Breast epithelium (tissue), 3 donors: Measurements from ENCODE around the gene CHCHD6.

Experiments
- POLR2A ChIP-seq: fragments of 450-650 bp; IDR thresholded peaks from one replicate; pipeline ENCODE4 v1.6.1; 2016; ENCODE audit warnings: antibody characterized with exemption, mild to moderate bottlenecking, moderate library complexity
- TF ChIP-seq, protein P1 (sequence below), 3 donors: fragments of 450-650 bp; IDR thresholded peaks; one replicate each; pipeline ENCODE4 v1.5.1; 2016 to 2017; ENCODE audit warnings: antibody characterized with exemption in 3 of 3, mild to moderate bottlenecking in 3 of 3, moderate library complexity in 3 of 3

DNA sequence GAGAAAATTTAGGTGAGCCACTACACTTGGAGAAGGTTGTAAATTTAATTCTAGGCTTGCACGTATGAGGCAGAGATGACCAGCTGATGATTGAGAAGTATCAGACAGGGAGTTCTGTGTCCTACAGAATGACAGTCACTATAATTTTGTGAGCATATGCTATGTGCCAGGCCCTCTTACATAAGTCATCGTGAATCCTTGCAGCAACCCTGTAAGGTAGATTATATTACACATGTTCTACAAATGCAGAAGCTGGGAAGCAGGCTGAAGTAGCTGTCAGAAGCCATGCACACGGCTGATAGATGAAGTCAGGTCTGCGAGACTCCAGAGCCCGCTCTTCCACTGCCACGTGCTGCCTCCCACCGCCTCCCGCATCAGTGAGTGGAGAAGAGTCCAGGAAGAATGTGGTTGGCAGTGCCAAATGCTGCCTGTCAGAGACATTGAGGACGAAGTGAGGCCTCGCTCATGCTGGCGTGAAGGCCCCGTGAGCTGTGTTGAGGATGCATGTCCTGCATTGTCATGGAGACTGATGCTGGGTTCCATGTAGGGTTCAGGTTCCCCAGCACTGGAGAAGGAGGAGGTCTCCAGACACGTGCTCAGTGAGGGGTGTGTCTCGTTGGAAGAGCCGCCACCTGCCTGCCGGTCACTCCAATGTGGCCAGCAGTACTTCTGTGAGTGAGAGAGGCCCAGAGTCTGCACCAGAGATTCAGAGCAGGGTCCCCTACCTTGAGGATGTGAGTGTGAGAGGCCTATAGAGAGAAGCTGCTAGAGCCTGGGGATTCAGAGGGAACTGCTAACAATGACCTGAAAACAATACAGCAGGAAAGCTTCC, 155.6 kb downstream of the CHCHD6 start:
- TF ChIP-seq, protein P1, sequence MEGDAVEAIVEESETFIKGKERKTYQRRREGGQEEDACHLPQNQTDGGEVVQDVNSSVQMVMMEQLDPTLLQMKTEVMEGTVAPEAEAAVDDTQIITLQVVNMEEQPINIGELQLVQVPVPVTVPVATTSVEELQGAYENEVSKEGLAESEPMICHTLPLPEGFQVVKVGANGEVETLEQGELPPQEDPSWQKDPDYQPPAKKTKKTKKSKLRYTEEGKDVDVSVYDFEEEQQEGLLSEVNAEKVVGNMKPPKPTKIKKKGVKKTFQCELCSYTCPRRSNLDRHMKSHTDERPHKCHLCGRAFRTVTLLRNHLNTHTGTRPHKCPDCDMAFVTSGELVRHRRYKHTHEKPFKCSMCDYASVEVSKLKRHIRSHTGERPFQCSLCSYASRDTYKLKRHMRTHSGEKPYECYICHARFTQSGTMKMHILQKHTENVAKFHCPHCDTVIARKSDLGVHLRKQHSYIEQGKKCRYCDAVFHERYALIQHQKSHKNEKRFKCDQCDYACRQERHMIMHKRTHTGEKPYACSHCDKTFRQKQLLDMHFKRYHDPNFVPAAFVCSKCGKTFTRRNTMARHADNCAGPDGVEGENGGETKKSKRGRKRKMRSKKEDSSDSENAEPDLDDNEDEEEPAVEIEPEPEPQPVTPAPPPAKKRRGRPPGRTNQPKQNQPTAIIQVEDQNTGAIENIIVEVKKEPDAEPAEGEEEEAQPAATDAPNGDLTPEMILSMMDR (IDR thresholded peaks at IDR 0.05) = no peak
- no peak for TF ChIP-seq POLR2A
